OCI-LY1 (cell line): ENCODE results near the gene ZBTB20.

Experiments used
- H2AFZ ChIP-seq: fragments of 200-600 bp; sonication (generic), shearing (Covaris generic); 2 replicates; pipeline ENCODE4 v1.6.0; 2014; ENCODE audit warnings: antibody characterized with exemption, mild to moderate bottlenecking, low read length
- H3F3A ChIP-seq: fragments of 200-600 bp; sonication (generic), shearing (Covaris generic); 2 replicates; pipeline ENCODE4 v1.6.0; 2014; ENCODE audit warnings: mild to moderate bottlenecking, antibody characterized with exemption, low read length, moderate library complexity; ENCODE audit not compliant: insufficient read depth
- H3K27ac ChIP-seq: fragments of 200-600 bp; sonication (generic); 2 replicates; pipeline ENCODE4 v1.5.1; 2014; ENCODE audit warnings: low read length, mixed run types, mild to moderate bottlenecking, low read depth; ENCODE audit not compliant: poor library complexity, severe bottlenecking
- H3K27me3 ChIP-seq: fragments of 200-600 bp; sonication (generic); 2 replicates; pipeline ENCODE4 v1.6.0; 2014; ENCODE audit warnings: antibody characterized with exemption, mild to moderate bottlenecking, low read length, moderate library complexity; ENCODE audit not compliant: insufficient read depth
- H3K36me3 ChIP-seq: fragments of 200-600 bp; sonication (generic); 2 replicates; pipeline ENCODE4 v1.6.1; 2014; ENCODE audit warnings: mild to moderate bottlenecking, antibody characterized with exemption, low read length, moderate library complexity, mixed read lengths; ENCODE audit not compliant: insufficient read depth
- H3K4me1 ChIP-seq: fragments of 200-600 bp; sonication (generic); 2 replicates; pipeline ENCODE4 v1.5.1; 2014; ENCODE audit warnings: mild to moderate bottlenecking, low read length, moderate library complexity; ENCODE audit not compliant: insufficient read depth, severe bottlenecking
- H3K4me2 ChIP-seq: fragments of 200-600 bp; sonication (generic), shearing (Covaris generic); 2 replicates; pipeline ENCODE4 v1.6.1; 2014; ENCODE audit warnings: low read length
- H3K4me3 ChIP-seq: fragments of 200-600 bp; sonication (generic); 2 replicates; pipeline ENCODE4 v1.5.1; 2014; ENCODE audit warnings: low read length, low read depth, mild to moderate bottlenecking, mixed read lengths; ENCODE audit not compliant: poor library complexity, severe bottlenecking
- H3K79me2 ChIP-seq: fragments of 200-600 bp; shearing (Covaris generic); 2 replicates; pipeline ENCODE4 v1.6.1; 2016; ENCODE audit warnings: mixed run types, low read length, mixed read lengths; ENCODE audit not compliant: insufficient read depth
- H3K9ac ChIP-seq: fragments of 200-600 bp; sonication (generic), shearing (Covaris generic); 2 replicates; pipeline ENCODE4 v1.6.1; 2014; ENCODE audit warnings: mild to moderate bottlenecking, low read length, mixed read lengths
- H3K9me2 ChIP-seq: fragments of 200-600 bp; sonication (generic), shearing (Covaris generic); 2 replicates; pipeline ENCODE4 v1.6.1; 2014; ENCODE audit warnings: low read depth, mild to moderate bottlenecking, low read length, mixed read lengths
- H3K9me3 ChIP-seq: fragments of 200-600 bp; shearing (Covaris generic); 2 replicates; pipeline ENCODE4 v1.6.1; 2014; ENCODE audit warnings: low read length, mixed read lengths
- H4K20me1 ChIP-seq: fragments of 200-600 bp; sonication (generic), shearing (Covaris generic); 2 replicates; pipeline ENCODE4 v1.6.0; 2016; ENCODE audit warnings: mild to moderate bottlenecking, low read length; ENCODE audit not compliant: insufficient read depth
- EZH2 ChIP-seq: fragments of 200-600 bp; sonication (generic), shearing (Covaris generic); IDR thresholded peaks from 2 replicates; pipeline ENCODE4 v1.8.0; 2017; ENCODE audit warnings: borderline replicate concordance, mixed run types, mild to moderate bottlenecking, antibody characterized with exemption, low read length, moderate library complexity, mixed read lengths
- TF ChIP-seq, protein P1 (sequence below): fragments of 200-600 bp; sonication (generic), shearing (Covaris generic); IDR thresholded peaks from 2 replicates; pipeline ENCODE4 v1.5.1; 2017; ENCODE audit warnings: mild to moderate bottlenecking, antibody characterized with exemption, low read length, moderate library complexity, mixed read lengths

The ZBTB20 gene

GRCh38 chr3:114392831-114393230 is 754.3 kb downstream of the ZBTB20 start:
- Histone ChIP-seq H3K4me1 (no peaks in the 10 kb centered on the region), H3K27me3 (no peaks in the 10 kb centered on the region), H3K9me3 (no peaks in the 10 kb centered on the region), H3K27ac (no peak overlapping the region), H2AFZ (no peak overlapping the region), H3F3A (no peaks in the 10 kb centered on the region), H3K9me2 (no peaks in the 10 kb centered on the region), H3K4me2 (no peak overlapping the region), H3K79me2 (no peaks in the 10 kb centered on the region), H4K20me1 (no peaks in the 10 kb centered on the region), H3K36me3 (no peaks in the 10 kb centered on the region), H3K4me3 (no peak overlapping the region), H3K9ac (no peak overlapping the region)
- TF ChIP-seq EZH2, result no peak

- Histone ChIP-seq H3K27ac (no peak overlapping the region), H3F3A (no peaks in the 10 kb centered on the region), H3K27me3 (no peaks in the 10 kb centered on the region), H3K79me2 (no peaks in the 10 kb centered on the region), H3K4me3 (no peak overlapping the region), H2AFZ (no peak overlapping the region), H3K36me3 (no peaks in the 10 kb centered on the region), H3K4me1 (peaks cover 7% of the 10 kb centered on the region), H4K20me1 (no peaks in the 10 kb centered on the region), H3K9ac (no peak overlapping the region), H3K9me3 (no peaks in the 10 kb centered on the region), H3K9me2 (no peaks in the 10 kb centered on the region), H3K4me2 (no peak overlapping the region)
- no peak for TF ChIP-seq EZH2
- TF ChIP-seq, protein P1, sequence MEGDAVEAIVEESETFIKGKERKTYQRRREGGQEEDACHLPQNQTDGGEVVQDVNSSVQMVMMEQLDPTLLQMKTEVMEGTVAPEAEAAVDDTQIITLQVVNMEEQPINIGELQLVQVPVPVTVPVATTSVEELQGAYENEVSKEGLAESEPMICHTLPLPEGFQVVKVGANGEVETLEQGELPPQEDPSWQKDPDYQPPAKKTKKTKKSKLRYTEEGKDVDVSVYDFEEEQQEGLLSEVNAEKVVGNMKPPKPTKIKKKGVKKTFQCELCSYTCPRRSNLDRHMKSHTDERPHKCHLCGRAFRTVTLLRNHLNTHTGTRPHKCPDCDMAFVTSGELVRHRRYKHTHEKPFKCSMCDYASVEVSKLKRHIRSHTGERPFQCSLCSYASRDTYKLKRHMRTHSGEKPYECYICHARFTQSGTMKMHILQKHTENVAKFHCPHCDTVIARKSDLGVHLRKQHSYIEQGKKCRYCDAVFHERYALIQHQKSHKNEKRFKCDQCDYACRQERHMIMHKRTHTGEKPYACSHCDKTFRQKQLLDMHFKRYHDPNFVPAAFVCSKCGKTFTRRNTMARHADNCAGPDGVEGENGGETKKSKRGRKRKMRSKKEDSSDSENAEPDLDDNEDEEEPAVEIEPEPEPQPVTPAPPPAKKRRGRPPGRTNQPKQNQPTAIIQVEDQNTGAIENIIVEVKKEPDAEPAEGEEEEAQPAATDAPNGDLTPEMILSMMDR, result no peak
Observed at GRCh38 chr3:114389156-114389555, 757.9 kb downstream of the ZBTB20 start.

DNA sequence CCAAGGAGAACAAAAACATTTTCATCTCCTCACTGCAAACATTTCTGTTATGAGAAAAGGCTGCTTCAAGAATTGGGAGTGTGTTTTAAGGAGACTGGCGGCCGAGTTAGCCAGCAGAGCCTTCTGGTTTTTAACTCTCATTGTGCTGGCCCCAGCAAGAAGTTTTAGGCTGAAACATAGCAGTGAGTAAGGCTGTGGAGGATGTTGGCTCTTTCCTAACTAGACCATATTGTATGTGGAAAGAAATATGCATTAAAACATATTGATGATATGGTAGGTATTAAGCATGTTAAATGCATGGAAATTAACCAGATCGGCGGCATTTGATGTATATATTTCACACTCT is 762.6 kb downstream of the ZBTB20 start:
- peak overlapping the region; percentile 40; the same call in 1 of the 2 replicates for H3K9ac ChIP-seq
- H3K9me2 ChIP-seq, result no peaks in the 10 kb centered on the region
- no peaks in the 10 kb centered on the region for H3K27me3 ChIP-seq
- H2AFZ ChIP-seq, result peak overlapping the region; percentile 68; the same call in 1 of the 2 replicates
- TF ChIP-seq EZH2, result no peak
- TF ChIP-seq, protein P1, result no peak
- no peaks in the 10 kb centered on the region for H4K20me1 ChIP-seq
- H3K9me3 ChIP-seq, result no peaks in the 10 kb centered on the region
- peak overlapping the region; percentile 48 for H3K4me3 ChIP-seq
- H3K79me2 ChIP-seq, result no peaks in the 10 kb centered on the region
- H3F3A ChIP-seq, result no peaks in the 10 kb centered on the region
- peak overlapping the region; percentile 65 for H3K4me2 ChIP-seq
- no peaks in the 10 kb centered on the region for H3K36me3 ChIP-seq
- peaks cover 11% of the 10 kb centered on the region for H3K4me1 ChIP-seq
- no peak overlapping the region for H3K27ac ChIP-seq

GRCh38 chr3:114383875-114384557 is 763.1 kb downstream of the ZBTB20 start:
- Histone ChIP-seq H3K9me3 (no peaks in the 10 kb centered on the region), H3K27ac (peak overlapping the region; percentile 13), H3F3A (no peaks in the 10 kb centered on the region), H3K27me3 (no peaks in the 10 kb centered on the region), H3K4me2 (peak overlapping the region; percentile 65), H4K20me1 (no peaks in the 10 kb centered on the region), H3K4me3 (peak overlapping the region; percentile 48), H3K79me2 (no peaks in the 10 kb centered on the region), H3K9ac (peak overlapping the region; percentile 40; the same call in 1 of the 2 replicates), H3K36me3 (no peaks in the 10 kb centered on the region), H2AFZ (peak overlapping the region; percentile 68), H3K9me2 (no peaks in the 10 kb centered on the region), H3K4me1 (peaks cover 11% of the 10 kb centered on the region)
- TF ChIP-seq, protein P1, result peak; percentile 95
- TF ChIP-seq EZH2, result no peak
